A549 treated with dexamethasone at 1 μM for 4 hours (cell line): ENCODE measurements around the gene OR8B8. TPM values are rescaled to one million over a fixed set of nuclear protein-coding genes. Genes with fewer than 3 reads are reported as not detected.

ENCODE experiments used
- total RNA-seq: library from RNA; stranded (reverse); fragments of 200-300 nt; extraction: Qiagen RNA extraction; gene quantifications from 5 replicates; pipeline ENCODE4 v1.2.3, GENCODE V29; 2022

The OR8B8 gene
- not detected in 5 replicates for total RNA-seq

GRCh38 chr11:124445646-124446150, at the start of gene OR8B8:
OR8B8 (minus strand) TSS chr11:124445696; CDS start chr11:124441085, 4,611 bp downstream.

GRCh38 chr11:124424384-124424921, 21.0 kb downstream of the OR8B8 start, which contains the start of gene OR8B4:
OR8B4 (minus strand) TSS chr11:124424871; CDS start chr11:124424871, 0 bp downstream.

GRCh38 chr11:124398924-124399323, 46.6 kb downstream of the OR8B8 start, which contains the start of gene OR8B3:
OR8B3 (minus strand) TSS chr11:124399024; CDS start chr11:124397351, 1,673 bp downstream.

Other genes with a start within 250 kb of the OR8B8 start
- not detected in 5 replicates for gene OR8G1, start 204.6 kb downstream of the OR8B8 start, total RNA-seq
- not detected in 5 replicates for gene OR8G5, start 189.3 kb downstream of the OR8B8 start, total RNA-seq
- gene OR8D1, start 131.7 kb downstream of the OR8B8 start, total RNA-seq: not detected in 5 replicates
- not detected in 5 replicates for gene OR8D2, start 125.5 kb downstream of the OR8B8 start, total RNA-seq
- not detected in 5 replicates for gene OR8B2, start 61.2 kb downstream of the OR8B8 start, total RNA-seq
- not detected in 5 replicates for gene OR8B3, start 46.7 kb downstream of the OR8B8 start, total RNA-seq
- not detected in 5 replicates for gene OR8B4, start 20.8 kb downstream of the OR8B8 start, total RNA-seq
- gene OR8B12, start 98.0 kb upstream of the OR8B8 start, total RNA-seq: not detected in 5 replicates
- gene OR8A1, start 124.3 kb upstream of the OR8B8 start, total RNA-seq: not detected in 5 replicates
- gene PANX3, start 165.7 kb upstream of the OR8B8 start, total RNA-seq: not detected in 5 replicates
- gene TBRG1, start 177.2 kb upstream of the OR8B8 start, total RNA-seq: 14.5 to 17.1 TPM (median 15.7 TPM) in 5 replicates
- 12.4 to 16.7 TPM (median 15.2 TPM) in 5 replicates for gene SIAE, start 228.0 kb upstream of the OR8B8 start, total RNA-seq
- 17.8 to 33.0 TPM (median 19.6 TPM) in 5 replicates for gene SPA17, start 228.2 kb upstream of the OR8B8 start, total RNA-seq